GM18951 (cell line): Measurements from ENCODE around the gene ANAPC1.
"Not testable (repeated sequence)": the region's sequence is repeated elsewhere in the genome, so short reads cannot be mapped to it uniquely, and the experiment has no call there.

Source experiments
- POLR2A ChIP-seq: IDR thresholded peaks from 4 replicates; pipeline ENCODE4 v1.6.1; 2011; ENCODE audit warnings: mild to moderate bottlenecking; ENCODE audit not compliant: insufficient read length, insufficient read depth; ENCODE audit errors: extremely low read depth
- in situ Hi-C: fragments of 300-500 bp; cut with MboI; formaldehyde crosslinking; loops from one replicate; pipeline ENCODE4 v1.12.0; 2022; ENCODE audit warnings: low sequenced_read_pairs, mixed read lengths, inconsistent platforms; ENCODE audit not compliant: unreplicated experiment

Gene ANAPC1

DNA sequence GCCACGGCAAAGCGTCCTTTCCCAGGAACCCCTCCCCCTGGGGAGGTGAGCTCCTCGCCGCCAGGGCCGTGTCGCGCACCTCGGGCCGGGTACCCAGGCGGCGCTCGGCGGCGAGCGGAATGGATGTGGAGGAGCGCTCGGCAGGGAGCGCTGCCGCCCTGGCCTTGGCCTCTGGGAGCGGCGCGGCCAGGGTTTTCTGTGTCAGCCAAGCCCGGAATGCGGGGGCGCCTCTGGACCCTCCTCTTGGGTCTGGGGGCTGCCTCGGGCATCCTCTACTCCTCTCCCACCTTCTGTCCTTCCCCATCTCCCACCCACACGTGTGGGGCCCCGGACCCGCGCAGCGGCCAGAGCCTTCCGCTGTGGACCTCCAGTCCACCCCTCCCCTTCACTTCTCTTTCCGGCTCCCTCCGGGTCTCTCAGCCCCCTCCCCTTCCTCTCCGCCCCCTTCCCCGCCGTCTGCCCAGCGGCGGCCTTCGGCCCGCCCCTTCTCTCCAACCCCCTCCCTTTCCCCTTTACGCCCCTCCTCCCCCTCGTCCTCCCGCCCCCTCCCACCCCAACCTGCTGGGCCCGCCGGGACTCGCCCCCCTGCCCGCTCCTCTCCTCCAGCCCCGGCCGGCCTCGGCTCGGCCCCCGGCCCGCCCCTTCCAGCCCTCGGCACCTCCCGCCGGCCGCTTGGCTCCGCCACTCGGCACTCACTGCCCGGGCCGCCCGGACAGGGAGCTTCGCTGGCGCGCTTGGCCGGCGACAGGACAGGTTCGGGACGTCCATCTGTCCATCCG is 14.1 kb upstream of the ANAPC1 start, which contains the start of gene MERTK:
MERTK (plus strand) TSS at position 684 of the 779 bp plus-strand sequence. CDS start 129 bp downstream, outside the sequence.
- in situ Hi-C loops = no loop called here
- TF ChIP-seq POLR2A = peak; percentile 58

GRCh38 chr2:111897630-111897923 is 13.6 kb upstream of the ANAPC1 start:
- in situ Hi-C loops = no loop called here
- TF ChIP-seq POLR2A = no peak

GRCh38 chr2:111896576-111896975 is 12.6 kb upstream of the ANAPC1 start:
- no peak for TF ChIP-seq POLR2A
- in situ Hi-C loops = no loop called here

- in situ Hi-C loops = no loop called here
- no peak for TF ChIP-seq POLR2A
Measured at GRCh38 chr2:111896024-111896423, 12.0 kb upstream of the ANAPC1 start.

- TF ChIP-seq POLR2A = no peak
- in situ Hi-C loops = no loop called here
Measured at GRCh38 chr2:111884592-111884964, 585 bp upstream of the ANAPC1 start.

DNA sequence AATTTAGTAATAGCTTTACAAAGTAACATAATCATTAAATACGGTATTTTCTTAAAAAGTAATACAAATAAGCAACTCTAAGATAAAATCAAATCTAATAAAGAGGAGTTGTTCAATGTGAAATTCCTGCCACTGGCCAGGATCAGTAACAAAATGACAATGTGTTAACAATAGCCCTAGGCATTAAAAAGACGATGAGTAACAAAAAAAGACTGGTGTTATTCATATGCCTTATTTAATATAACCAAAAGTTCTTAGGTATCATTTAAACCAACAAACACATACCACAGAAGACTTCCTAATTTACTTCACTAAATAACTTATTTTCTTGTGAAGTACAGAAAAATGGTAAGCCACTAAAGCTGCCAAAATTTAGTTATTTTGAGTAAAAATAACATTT is 11.2 kb downstream of the ANAPC1 start:
- in situ Hi-C loops = not testable (repeated sequence)

DNA sequence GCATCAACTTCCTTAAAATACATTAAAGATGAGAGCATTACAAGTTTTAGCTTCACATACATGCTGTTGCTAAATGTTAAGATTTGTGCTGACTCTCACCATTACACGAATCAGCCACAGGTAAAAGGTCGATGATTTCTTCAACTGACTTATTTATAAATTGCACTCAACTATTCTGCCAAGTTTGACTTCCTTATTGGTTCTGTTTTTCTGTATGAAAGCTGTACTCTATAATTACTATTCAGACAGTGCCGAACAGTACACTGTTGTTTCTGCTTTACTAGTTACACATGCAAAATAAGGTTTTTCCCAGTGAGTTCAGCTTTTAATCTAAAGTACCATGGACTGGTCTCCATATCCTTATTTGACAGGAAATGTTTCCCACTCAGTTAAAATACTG is 18.9 kb downstream of the ANAPC1 start:
- in situ Hi-C loops = not testable (repeated sequence)

- in situ Hi-C loops = not testable (repeated sequence)
Measured at GRCh38 chr2:111860005-111860404, 24.0 kb downstream of the ANAPC1 start.

DNA sequence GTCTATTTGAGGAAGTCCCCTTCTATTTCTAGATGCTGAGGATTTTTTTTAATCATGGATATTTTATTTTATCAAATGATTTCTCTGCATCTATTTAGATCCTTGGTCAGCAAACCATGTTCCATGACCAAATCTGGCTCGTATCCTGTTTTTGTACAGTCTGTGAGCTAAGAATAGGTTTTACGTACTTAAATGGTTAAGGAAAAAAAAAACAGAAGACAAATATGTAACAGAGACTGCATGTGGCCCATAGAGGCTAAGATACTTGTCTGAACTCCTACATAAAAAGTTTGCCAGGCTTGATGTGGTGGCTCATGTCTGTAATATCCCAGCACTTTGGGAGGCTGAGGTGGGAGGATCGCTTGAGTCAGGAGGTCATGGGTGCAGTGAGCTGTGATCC is 31.4 kb downstream of the ANAPC1 start:
- in situ Hi-C loops = not testable (repeated sequence)

- in situ Hi-C loops = not testable (repeated sequence)
Measured at GRCh38 chr2:111850646-111851045, 33.3 kb downstream of the ANAPC1 start.

- in situ Hi-C loops = not testable (repeated sequence)
Measured at GRCh38 chr2:111839625-111840282, 44.2 kb downstream of the ANAPC1 start.

- in situ Hi-C loops = not testable (repeated sequence)
Measured at GRCh38 chr2:111838992-111839391, 45.0 kb downstream of the ANAPC1 start.

DNA sequence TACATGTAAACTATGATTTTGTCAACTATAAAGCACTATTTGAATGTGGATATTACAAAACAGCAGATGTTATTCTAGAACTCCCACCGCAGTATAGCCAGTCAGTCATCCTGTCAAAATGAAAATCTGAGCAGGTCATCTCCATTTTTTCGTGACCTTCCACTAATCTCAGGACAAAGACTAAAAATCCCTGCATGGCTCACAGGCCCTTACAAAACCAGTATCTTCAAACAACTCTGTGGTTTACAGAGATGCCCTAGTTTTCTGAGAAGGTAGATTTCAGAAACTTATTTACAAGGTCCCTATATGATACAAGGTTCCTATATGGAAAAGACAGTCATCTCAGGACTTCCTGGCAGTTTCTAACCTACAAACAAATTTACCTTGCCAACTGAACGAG is 49.8 kb downstream of the ANAPC1 start:
- in situ Hi-C loops = not testable (repeated sequence)

DNA sequence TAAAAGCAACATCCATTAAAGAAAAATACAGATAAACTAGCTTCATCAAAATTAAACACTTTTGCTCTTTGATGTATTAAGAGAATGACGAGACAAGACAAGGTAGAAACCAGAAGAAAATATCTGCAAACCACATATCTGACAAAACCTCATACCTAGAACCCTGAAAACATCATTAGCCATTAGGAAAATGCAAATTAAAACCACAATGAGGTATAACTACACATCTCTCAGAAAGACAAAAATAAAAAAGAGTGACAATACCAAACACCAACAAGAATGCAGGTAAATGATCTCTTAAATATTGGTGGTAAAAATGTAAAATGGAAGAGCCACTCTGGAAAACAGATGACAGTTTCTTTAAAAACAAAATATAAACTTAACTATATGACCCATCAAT is 53.5 kb downstream of the ANAPC1 start:
- in situ Hi-C loops = not testable (repeated sequence)

- in situ Hi-C loops = not testable (repeated sequence)
Measured at GRCh38 chr2:111828217-111828766, 55.7 kb downstream of the ANAPC1 start.

- in situ Hi-C loops = not testable (repeated sequence)
Measured at GRCh38 chr2:111812970-111813622, 70.9 kb downstream of the ANAPC1 start.

GRCh38 chr2:111790633-111791032 is 93.4 kb downstream of the ANAPC1 start:
- in situ Hi-C loops = not testable (repeated sequence)

GRCh38 chr2:111784081-111784480 is 99.9 kb downstream of the ANAPC1 start:
- in situ Hi-C loops = not testable (repeated sequence)

- in situ Hi-C loops = not testable (repeated sequence)
Measured at GRCh38 chr2:111782195-111782594, 101.8 kb downstream of the ANAPC1 start.
